ENCODE measurements around the gene SMIM30. TPM values are rescaled to one million over a fixed set of nuclear protein-coding genes. Genes with fewer than 3 reads are reported as not detected.

The SMIM30 gene
- total RNA-seq, 2 experiments from 2014 or later, result 43.3 to 55.1 TPM

DNA sequence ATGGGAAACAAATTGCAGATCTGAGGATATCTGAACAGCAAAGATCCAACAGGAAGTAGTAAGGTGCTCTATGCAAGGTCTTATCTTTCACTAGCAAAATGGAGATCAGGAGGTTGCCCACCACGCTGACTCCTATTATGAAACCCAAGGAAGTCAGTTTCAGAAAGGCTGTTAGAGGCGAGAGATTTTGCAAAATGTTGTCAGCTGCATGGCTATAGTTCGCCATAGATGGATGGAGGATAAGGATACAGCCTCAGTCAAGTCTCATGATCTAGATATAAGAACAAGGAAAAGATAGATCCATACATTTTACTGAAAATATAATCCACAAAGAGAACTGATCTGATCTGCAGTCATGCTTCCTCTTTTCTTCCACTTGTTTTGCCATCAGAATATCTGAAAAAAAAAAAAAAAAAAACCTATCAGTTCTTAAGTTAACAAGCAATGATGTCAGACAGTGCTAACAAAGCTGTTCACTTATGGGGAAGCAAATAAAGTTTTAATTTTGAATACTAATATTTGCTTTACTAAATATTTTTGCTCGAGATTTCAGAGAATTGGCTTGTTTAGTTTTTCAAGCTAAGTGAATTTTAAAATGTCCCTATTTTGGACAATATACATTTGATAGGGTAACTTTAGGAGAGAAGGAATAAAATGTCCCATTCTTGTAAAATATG is 33.7 kb downstream of the SMIM30 start:
- no peaks in the 10 kb centered on the region for H4K20me1 ChIP-seq (ENCODE audit: insufficient read depth, low read length)
- no peak for DNase-seq (ENCODE audit: low spot score)
- H3K9me3 ChIP-seq (ENCODE audit: low read length), result no peaks in the 10 kb centered on the region
- no peak overlapping the region for H3K27ac ChIP-seq (ENCODE audit: low read depth, low read length, poor library complexity, severe bottlenecking)
- H3K4me3 ChIP-seq (ENCODE audit: low read depth, low read length, poor library complexity, severe bottlenecking), result no peak overlapping the region
- BruUV-seq (replicated peaks), result no TSS peak
- intact Hi-C loops (cut with micrococcal nuclease; ENCODE audit: unreplicated experiment), result no loop called here
- no peaks in the 10 kb centered on the region for H3K79me2 ChIP-seq (ENCODE audit: insufficient read depth, low read depth, low read length)
- no peak overlapping the region for H2AFZ ChIP-seq (ENCODE audit: low read length)
- H3K36me3 ChIP-seq (ENCODE audit: insufficient read depth, low read length), result no peaks in the 10 kb centered on the region
- H3K9me2 ChIP-seq (ENCODE audit: insufficient read depth, low read length), result no peaks in the 10 kb centered on the region
- POLR2A ChIA-PET, result interaction anchor here (0.9 kb wide), 1 partner anchor 99 kb away, joined by 4 read pairs; no protein-coding TSS in a partner anchor
- H3K4me1 ChIP-seq (ENCODE audit: insufficient read depth, low read length, poor library complexity, severe bottlenecking), result no peaks in the 10 kb centered on the region
- H3K4me2 ChIP-seq (ENCODE audit: low read length), result no peak overlapping the region
- TF ChIP-seq CTCF (conservative IDR thresholded peaks at IDR 0.05; ENCODE audit: low read length) (no peak), EZH2phosphoT487 (IDR thresholded peaks at IDR 0.05; ENCODE audit: borderline replicate concordance, low read depth, low read length) (no peak)
- CTCF ChIA-PET (ENCODE audit: unreplicated experiment), result no interaction called here

DNA sequence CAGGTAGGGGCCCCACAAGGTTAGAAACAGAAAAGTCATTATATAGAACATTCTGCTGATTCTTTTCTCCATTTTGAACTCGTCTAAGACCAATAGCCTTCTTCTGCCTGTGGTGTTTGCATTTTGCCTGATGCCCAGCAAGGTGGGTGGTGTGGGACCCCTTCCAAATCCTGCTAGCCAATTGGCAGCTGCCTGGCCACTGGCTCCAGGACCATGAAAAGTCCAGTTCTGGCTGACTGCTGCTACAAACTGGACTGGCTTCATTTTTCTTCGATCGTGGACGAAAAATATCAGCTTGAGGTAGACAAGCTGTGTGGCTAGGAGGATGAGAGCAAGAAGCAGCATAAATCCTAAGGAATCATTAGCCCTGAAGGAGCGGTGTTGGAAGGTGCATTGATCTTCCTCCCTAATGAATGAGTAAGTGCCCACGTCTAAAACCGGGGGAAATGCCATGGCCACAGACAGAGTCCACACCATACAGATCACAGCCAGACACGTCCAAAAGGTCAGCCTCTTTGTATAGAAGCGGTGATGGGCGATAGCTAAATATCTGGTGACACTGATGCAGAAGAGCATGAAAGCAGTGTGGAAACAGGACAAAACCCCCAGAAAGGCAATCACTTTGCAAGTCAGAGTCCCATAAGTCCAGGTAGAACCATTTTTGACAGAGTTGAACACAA is 34.4 kb downstream of the SMIM30 start:
- Histone ChIP-seq H3K9me3 (ENCODE audit: low read length) (no peaks in the 10 kb centered on the region), H2AFZ (ENCODE audit: low read length) (no peak overlapping the region), H3K4me2 (ENCODE audit: low read length) (no peak overlapping the region), H3K79me2 (ENCODE audit: insufficient read depth, low read depth, low read length) (no peaks in the 10 kb centered on the region), H3K9me2 (ENCODE audit: insufficient read depth, low read length) (no peaks in the 10 kb centered on the region), H4K20me1 (ENCODE audit: insufficient read depth, low read length) (no peaks in the 10 kb centered on the region), H3K36me3 (ENCODE audit: insufficient read depth, low read length) (no peaks in the 10 kb centered on the region), H3K27ac (ENCODE audit: low read depth, low read length, poor library complexity, severe bottlenecking) (no peak overlapping the region), H3K4me3 (ENCODE audit: low read depth, low read length, poor library complexity, severe bottlenecking) (no peak overlapping the region), H3K4me1 (ENCODE audit: insufficient read depth, low read length, poor library complexity, severe bottlenecking) (no peaks in the 10 kb centered on the region)
- ChIA-PET CTCF (ENCODE audit: unreplicated experiment) (no interaction called here), POLR2A (interaction anchor here (0.7 kb wide), 1 partner anchor 11 kb away, joined by 3 read pairs; no protein-coding TSS in a partner anchor)
- TF ChIP-seq CTCF (conservative IDR thresholded peaks at IDR 0.05; ENCODE audit: low read length), result no peak
- no peak for TF ChIP-seq EZH2phosphoT487 (IDR thresholded peaks at IDR 0.05; ENCODE audit: borderline replicate concordance, low read depth, low read length)
- no peak for DNase-seq (ENCODE audit: low spot score)
- no TSS peak for BruUV-seq (replicated peaks)
- intact Hi-C loops (cut with micrococcal nuclease; ENCODE audit: unreplicated experiment), result no loop called here
